Coronary artery (tissue), 2 donors: ENCODE measurements around the gene OVCA2.

Experiments used
- DNase-seq: peaks from one replicate; pipeline ENCODE4 v3.0.0-alpha.2; 2017; ENCODE audit warnings: low spot score
- H3K27ac ChIP-seq, 2 donors: fragments of 200-600 bp; sonication (generic); one replicate each; pipeline ENCODE4 v1.5.1; 2016 to 2019
- H3K4me3 ChIP-seq: fragments of 200-600 bp; sonication (generic); 2 replicates; pipeline ENCODE4 v1.5.1; 2016; ENCODE audit warnings: mild to moderate bottlenecking, moderate library complexity
- TF ChIP-seq, protein P1 (sequence below): fragments of 200-600 bp; sonication (generic); IDR thresholded peaks from one replicate; pipeline ENCODE4 v1.5.1; 2019; ENCODE audit warnings: antibody characterized with exemption

Gene OVCA2

DNA sequence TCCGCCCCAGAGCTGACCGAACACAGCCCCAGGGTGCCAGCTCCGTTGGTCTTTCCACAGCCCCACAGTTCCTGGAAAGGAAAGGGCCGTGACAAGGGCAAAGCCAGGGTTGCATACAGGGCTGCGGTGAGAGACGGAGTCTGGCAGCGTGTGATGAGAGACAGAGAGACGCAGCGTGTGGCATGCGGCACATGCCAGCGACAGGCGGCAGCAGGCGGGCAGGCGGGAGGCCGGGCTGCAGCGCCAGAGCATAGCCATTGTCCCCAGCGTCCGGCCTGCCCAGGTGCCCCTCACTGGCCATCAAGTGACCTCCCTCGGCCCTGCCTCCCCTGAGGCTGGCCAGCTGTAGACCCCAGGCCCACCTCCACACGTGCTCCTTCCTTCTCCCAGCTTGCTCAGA is 25.3 kb upstream of the OVCA2 start:
- TF ChIP-seq, protein P1, sequence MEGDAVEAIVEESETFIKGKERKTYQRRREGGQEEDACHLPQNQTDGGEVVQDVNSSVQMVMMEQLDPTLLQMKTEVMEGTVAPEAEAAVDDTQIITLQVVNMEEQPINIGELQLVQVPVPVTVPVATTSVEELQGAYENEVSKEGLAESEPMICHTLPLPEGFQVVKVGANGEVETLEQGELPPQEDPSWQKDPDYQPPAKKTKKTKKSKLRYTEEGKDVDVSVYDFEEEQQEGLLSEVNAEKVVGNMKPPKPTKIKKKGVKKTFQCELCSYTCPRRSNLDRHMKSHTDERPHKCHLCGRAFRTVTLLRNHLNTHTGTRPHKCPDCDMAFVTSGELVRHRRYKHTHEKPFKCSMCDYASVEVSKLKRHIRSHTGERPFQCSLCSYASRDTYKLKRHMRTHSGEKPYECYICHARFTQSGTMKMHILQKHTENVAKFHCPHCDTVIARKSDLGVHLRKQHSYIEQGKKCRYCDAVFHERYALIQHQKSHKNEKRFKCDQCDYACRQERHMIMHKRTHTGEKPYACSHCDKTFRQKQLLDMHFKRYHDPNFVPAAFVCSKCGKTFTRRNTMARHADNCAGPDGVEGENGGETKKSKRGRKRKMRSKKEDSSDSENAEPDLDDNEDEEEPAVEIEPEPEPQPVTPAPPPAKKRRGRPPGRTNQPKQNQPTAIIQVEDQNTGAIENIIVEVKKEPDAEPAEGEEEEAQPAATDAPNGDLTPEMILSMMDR, result no peak
- Histone ChIP-seq H3K4me3 (no peak overlapping the region), H3K27ac (no peak overlapping the region)
- no peak for DNase-seq

DNA sequence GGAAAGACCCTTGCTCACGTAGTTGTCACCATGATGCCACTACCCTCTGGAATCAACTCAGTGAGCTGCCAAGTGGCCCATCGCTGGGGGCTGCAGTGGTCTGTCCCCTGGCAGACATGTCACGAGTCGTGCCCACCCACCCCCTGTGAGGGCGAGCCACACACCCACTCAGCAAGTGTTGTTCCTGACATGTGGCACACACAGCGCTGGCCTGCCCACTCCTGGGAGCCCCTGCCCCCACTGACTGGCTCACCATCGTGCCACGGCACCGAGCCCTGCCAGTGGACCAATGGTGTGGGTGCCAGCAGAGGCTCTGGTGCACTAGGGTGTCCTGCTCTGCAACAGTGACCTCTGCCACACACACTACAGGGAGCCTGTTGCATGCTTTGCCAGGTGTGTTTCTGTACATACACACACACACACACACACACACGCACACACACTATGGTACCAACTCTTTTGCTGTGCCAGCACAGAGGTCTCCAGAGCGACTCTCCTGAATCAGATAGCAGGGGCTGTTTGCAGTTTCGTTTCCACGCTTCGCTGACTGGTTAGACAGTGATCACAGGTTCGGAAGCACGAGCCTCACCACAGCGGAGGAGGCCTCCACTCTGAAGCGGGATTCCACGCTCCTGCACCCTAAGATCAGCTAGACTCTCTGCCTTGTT is 24.4 kb upstream of the OVCA2 start:
- DNase-seq, result no peak
- TF ChIP-seq, protein P1, result no peak
- H3K4me3 ChIP-seq, result no peak overlapping the region
- no peak overlapping the region for H3K27ac ChIP-seq

DNA sequence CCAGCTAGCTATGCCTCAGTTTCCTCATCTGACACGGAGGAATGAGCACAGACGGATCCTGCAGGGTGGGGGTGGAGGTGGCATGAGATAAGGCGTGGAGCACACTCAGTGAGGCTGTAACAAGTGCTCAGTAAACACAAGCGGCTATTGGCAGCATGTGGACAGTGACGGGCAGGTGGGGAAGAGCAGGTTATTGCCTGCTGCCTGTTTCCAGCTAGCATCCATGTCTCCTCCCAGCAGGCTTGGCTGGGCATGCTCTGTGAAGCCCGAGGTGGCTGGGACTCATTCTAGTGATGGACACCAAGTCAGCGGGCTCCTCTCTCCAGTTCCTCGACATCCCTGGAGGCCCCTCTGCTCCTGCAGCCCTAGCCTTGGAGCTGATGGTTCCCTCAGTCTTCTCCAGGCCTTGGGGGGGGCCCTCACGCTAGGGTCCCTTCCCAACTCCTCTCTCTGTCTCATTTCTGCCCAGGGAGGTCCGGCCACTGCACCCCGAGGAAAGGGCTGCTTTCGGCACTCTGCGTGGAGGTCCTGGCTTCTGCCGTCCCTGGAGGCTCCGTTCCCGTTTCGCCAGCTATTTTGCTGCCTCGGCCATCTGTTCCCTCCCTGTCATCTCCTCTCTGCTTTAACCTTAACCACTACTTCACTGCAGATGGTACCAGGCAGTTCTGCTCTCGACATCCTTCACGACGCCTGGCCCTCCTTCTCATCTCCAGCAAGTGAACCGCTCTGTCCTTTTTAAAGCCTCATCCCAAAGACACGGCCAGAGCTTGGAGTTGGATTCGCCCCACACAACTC is 22.9 kb upstream of the OVCA2 start:
- no peak for DNase-seq
- H3K27ac ChIP-seq, result no peak overlapping the region
- TF ChIP-seq, protein P1, result no peak
- no peak overlapping the region for H3K4me3 ChIP-seq

DNA sequence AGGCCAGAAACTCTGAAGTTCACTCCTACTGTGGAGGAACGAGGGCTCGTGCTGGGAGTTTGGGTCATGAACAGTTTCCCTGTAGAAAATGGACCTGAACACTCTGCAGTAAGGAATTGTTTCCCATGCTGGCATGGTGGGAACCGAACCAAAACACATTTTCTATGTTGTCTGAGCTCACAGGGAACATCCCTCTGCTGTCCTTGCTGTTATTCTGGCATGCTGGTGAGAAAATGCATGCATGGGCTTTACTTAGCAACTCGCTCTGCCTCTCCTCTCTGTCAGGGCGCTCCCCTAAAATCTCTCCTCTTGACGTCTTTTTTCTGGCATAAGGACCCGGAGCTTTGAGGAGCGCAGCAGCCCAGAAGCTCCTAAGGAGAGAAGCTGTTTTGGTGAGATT is 22.1 kb upstream of the OVCA2 start:
- no peak for DNase-seq
- H3K27ac ChIP-seq, result no peak overlapping the region
- H3K4me3 ChIP-seq, result no peak overlapping the region
- TF ChIP-seq, protein P1, result no peak

DNA sequence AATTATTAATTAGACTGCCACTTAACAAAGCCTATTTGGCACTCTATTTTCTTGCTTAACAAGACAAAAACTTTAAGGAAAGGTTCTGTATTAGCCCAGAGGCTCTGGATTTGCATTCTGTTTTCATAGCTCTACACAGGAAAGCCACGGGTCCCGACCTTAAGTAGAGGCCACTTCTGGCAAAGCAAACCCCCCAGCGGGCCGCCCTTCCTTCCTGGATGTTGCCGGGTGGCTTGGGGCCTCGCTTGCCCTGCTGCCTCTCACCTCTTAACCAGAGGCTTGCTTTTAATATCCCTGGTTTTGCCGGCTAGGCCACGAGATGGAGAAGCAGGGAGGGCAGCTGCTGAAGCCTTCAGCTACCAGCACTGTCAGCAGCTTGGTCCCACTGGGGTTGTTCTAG is 21.1 kb upstream of the OVCA2 start:
- TF ChIP-seq, protein P1, result no peak
- no peak overlapping the region for H3K27ac ChIP-seq
- no peak overlapping the region for H3K4me3 ChIP-seq
- DNase-seq, result no peak

DNA sequence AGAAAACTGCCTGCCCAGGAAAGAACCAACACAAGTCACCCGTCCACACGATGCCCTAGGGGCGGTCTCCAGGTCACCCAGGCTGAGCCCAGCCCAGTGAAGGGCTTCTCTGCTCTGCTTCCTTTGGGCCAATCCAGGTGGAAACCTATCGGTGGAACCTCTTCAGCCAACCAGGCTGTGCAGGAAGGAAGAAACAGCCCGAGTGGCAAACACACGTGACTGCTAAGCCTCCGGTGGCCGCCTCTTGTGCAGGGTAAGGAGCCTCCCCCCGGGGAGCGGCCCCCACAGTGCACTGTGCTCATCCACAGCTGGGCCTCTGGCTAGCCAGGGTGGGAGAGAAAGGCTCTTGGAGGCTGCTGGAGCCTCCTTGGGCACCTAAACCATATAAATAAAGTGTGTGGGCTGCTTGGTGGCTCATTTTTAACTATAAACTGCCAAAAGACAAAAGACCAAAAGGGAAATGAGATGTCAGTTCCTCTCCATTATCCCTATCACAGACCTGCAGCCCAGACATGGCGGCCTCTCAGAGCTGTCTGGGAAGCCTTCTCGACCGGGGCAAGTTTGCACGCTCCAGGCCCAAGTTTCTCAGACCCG is 19.1 kb upstream of the OVCA2 start:
- no peak for DNase-seq
- TF ChIP-seq, protein P1, result no peak
- no peak overlapping the region for H3K27ac ChIP-seq
- H3K4me3 ChIP-seq, result no peak overlapping the region
